Common myeloid progenitor, CD34-positive (primary cell): ENCODE data around the gene MAPK8.

Source experiments
- CTCF ChIA-PET: fragments of 350-600 bp; sonication (Branson Sonifier 250); formaldehyde crosslinking; loops from one replicate; lab custom pipeline; 2021; ENCODE audit warnings: antibody characterized with exemption; lab: Charles Lee
- POLR2A ChIA-PET: fragments of 350-600 bp; sonication (Branson Sonifier 250); formaldehyde crosslinking; loops from one replicate; lab custom pipeline; 2021; ENCODE audit warnings: antibody characterized with exemption; lab: Charles Lee
- DNase-seq, 3 donors: peaks; one replicate each; pipeline versions ENCODE4 v3.0.0 to v3.0.0-alpha.2; 2013
- H3K27ac ChIP-seq, 2 experiments: 1 replicate in 1 of 2; 2 replicates in 1 of 2; pipeline ENCODE4 v1.7.0; 2013; ENCODE audit warnings: inconsistent platforms in 2 of 2, low read length in 2 of 2, mild to moderate bottlenecking in 2 of 2, low read depth in 1 of 2, moderate library complexity in 1 of 2; ENCODE audit not compliant: severe bottlenecking in 2 of 2, insufficient read depth in 1 of 2, poor library complexity in 1 of 2
- H3K27me3 ChIP-seq, 5 experiments: replicated peaks in 2 of 5; 1 replicate in 3 of 5; 2 replicates in 2 of 5; pipeline versions ENCODE4 v1.6.1 to v1.7.0; 2013; ENCODE audit warnings: low read length in 4 of 5, mild to moderate bottlenecking in 2 of 5, moderate library complexity in 2 of 5, inconsistent platforms in 1 of 5; ENCODE audit not compliant: insufficient read depth in 5 of 5, control insufficient read depth in 4 of 5
- H3K36me3 ChIP-seq, 4 experiments: 1 replicate in 2 of 4; 2 replicates in 2 of 4; pipeline versions ENCODE4 v1.6.1 to v1.7.0; 2013; ENCODE audit warnings: low read length in 3 of 4, control low read depth in 1 of 4, mild to moderate bottlenecking in 1 of 4; ENCODE audit not compliant: control insufficient read depth in 4 of 4, insufficient read depth in 4 of 4
- H3K4me1 ChIP-seq, 4 experiments: 1 replicate in 3 of 4; 2 replicates in 1 of 4; pipeline versions ENCODE4 v1.6.1 to v1.7.1; 2013; ENCODE audit warnings: low read length in 3 of 4, mild to moderate bottlenecking in 3 of 4, control low read depth in 1 of 4, inconsistent platforms in 1 of 4, moderate library complexity in 1 of 4; ENCODE audit not compliant: control insufficient read depth in 4 of 4, insufficient read depth in 4 of 4; ENCODE audit errors: control extremely low read depth in 1 of 4
- H3K4me3 ChIP-seq, 7 experiments: 1 replicate in 4 of 7; 2 replicates in 3 of 7; pipeline versions ENCODE4 v1.5.1 to v1.7.0; 2013; ENCODE audit warnings: mild to moderate bottlenecking in 7 of 7, low read length in 6 of 7, moderate library complexity in 6 of 7, inconsistent platforms in 2 of 7, low read depth in 2 of 7, control low read depth in 1 of 7; ENCODE audit not compliant: insufficient read depth in 4 of 7, control insufficient read depth in 1 of 7; ENCODE audit errors: extremely low read depth in 1 of 7
- H3K9me3 ChIP-seq, 5 experiments: 1 replicate in 4 of 5; 2 replicates in 1 of 5; pipeline versions ENCODE4 v1.6.1 to v1.7.1; 2013; ENCODE audit warnings: low read length in 4 of 5, mild to moderate bottlenecking in 2 of 5, inconsistent platforms in 1 of 5, low read depth in 1 of 5, moderate library complexity in 1 of 5; ENCODE audit not compliant: control insufficient read depth in 4 of 5, insufficient read depth in 2 of 5; ENCODE audit errors: control extremely low read depth in 1 of 5
- WGBS: methylation state at CpG from one replicate; pipeline ENCODE4 v1.1.5; 2013; ENCODE audit not compliant: insufficient coverage; 5-methylcytosine and 5-hydroxymethylcytosine counted together

Gene MAPK8

DNA sequence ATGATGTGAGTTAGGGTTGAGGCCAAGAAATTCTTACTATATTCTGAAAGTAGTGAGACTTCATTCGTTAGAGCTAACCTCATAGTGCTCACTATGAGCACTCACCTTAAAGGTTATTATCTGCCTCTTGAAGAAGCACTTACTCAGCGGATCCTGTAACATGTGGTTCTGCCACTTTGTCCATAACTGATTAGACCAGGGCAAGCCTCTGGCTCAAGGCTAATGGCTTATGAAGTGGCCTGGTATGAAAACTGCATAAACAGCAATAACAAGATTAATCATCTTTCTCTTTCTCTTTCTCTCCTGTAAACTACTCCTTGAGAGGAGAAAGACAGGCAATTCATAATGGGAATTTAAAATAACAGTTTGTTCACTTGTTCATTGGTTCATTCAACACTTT is 82.8 kb downstream of the MAPK8 start:
- no peak for DNase-seq
- POLR2A ChIA-PET: no interaction called here
- CTCF ChIA-PET: interaction anchor here (0.9 to 2.0 kb wide), 3 partner anchors 15 to 26 kb away, joined by 4 to 7 read pairs (median 4); no protein-coding TSS in a partner anchor

GRCh38 chr10:48389846-48390557 is 83.5 kb downstream of the MAPK8 start:
- H3K4me3 ChIP-seq: no peak overlapping the region
- peaks cover 0 to 18% (median 13%) of the 10 kb centered on the region in 4 experiments for H3K4me1 ChIP-seq
- DNase-seq: no peak
- H3K36me3 ChIP-seq: no peaks in the 10 kb centered on the region
- CTCF ChIA-PET: interaction anchor here (0.9 to 2.0 kb wide), 5 partner anchors 8 to 42 kb away, joined by 3 to 7 read pairs (median 4); no protein-coding TSS in a partner anchor
- H3K27ac ChIP-seq: no peak overlapping the region
- no peaks in the 10 kb centered on the region for H3K9me3 ChIP-seq
- POLR2A ChIA-PET: no interaction called here
- no peaks in the 10 kb centered on the region for H3K27me3 ChIP-seq
- 94% methylated on average over 2 of the region's 2 CpGs for WGBS

More for the DNA sequence above, 82.8 kb downstream of the MAPK8 start:
- Histone ChIP-seq H3K27me3 (no peaks in the 10 kb centered on the region), H3K4me1 (peaks cover 0 to 18% (median 13%) of the 10 kb centered on the region in 4 experiments), H3K36me3 (no peaks in the 10 kb centered on the region), H3K4me3 (no peak overlapping the region), H3K9me3 (no peaks in the 10 kb centered on the region), H3K27ac (no peak overlapping the region)
- WGBS: 100% methylated on average over 2 of the region's 2 CpGs

- CTCF ChIA-PET: interaction anchor here (0.8 to 2.0 kb wide), 5 partner anchors 9 to 42 kb away, joined by 3 to 7 read pairs (median 4); no protein-coding TSS in a partner anchor
These were observed 84.0 kb downstream of the MAPK8 start for GRCh38 chr10:48390558-48390871.

DNA sequence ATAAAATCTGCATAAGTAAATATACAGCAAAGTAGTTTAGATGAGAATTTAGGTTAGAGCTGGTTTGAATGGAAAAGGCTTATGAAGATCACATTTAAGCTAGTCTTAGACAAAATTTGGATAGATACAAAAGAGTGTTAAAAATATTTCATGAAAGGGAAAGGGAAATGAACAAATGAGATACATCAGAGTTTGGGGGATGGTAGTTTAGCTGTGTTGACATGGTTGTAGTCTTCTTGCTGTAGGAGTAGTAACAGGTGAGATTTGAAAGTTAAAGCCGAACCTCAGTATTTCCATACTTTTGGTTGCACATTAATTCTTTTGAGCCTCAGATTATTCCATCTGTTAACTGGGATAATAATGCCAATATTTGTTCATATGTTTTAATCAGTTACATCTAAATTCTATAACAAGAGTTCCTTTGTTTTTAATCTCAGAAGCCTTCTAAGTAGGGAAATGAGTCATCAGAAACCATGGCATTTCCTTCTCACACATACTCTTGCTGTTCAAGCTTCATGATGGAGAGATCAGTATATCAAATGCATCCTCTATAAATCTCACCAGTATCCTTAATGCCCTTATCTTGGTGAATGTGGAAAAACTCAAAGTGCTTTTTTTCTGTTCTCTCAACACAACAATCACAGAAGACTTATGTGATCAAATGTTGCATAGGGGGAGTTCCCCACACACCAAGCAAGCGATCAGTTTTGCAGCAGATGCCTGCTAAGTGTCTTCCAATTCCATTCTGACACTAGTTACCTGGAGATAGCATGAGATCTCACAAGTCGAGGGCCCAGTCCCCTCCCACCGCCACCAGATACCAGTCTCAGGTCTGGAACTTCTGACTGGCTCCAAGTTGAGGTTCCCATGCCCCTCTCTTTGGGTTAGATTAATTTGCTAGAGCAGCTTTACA is 84.7 kb downstream of the MAPK8 start:
- Histone ChIP-seq H3K4me3 (no peak overlapping the region), H3K36me3 (no peaks in the 10 kb centered on the region), H3K9me3 (no peaks in the 10 kb centered on the region), H3K27ac (no peak overlapping the region), H3K4me1 (peaks cover 0 to 18% (median 13%) of the 10 kb centered on the region in 4 experiments), H3K27me3 (no peaks in the 10 kb centered on the region)
- peak; percentile 46 to 85 (median 71) for DNase-seq
- ChIA-PET CTCF (interaction anchor here (0.8 to 2.0 kb wide), 8 partner anchors 9 to 41 kb away, joined by 3 to 7 read pairs (median 3); no protein-coding TSS in a partner anchor), POLR2A (no interaction called here)
- WGBS: 100% methylated on average over 1 of the region's 4 CpGs

More at GRCh38 chr10:48390558-48390871, 84.0 kb downstream of the MAPK8 start:
- DNase-seq: no peak
- H3K4me1 ChIP-seq: peaks cover 0 to 18% (median 13%) of the 10 kb centered on the region in 4 experiments
- no CpG with 5 or more reads among the region's 5 CpGs for WGBS
- H3K9me3 ChIP-seq: no peaks in the 10 kb centered on the region
- H3K27me3 ChIP-seq: no peaks in the 10 kb centered on the region
- no peak overlapping the region for H3K4me3 ChIP-seq
- H3K27ac ChIP-seq: no peak overlapping the region
- POLR2A ChIA-PET: no interaction called here
- H3K36me3 ChIP-seq: no peaks in the 10 kb centered on the region

- POLR2A ChIA-PET: no interaction called here
These were observed 85.5 kb downstream of the MAPK8 start for GRCh38 chr10:48391994-48392393.

GRCh38 chr10:48398261-48398660 is 91.8 kb downstream of the MAPK8 start:
- no peak for DNase-seq
- peaks cover 0 to 2% (median 0%) of the 10 kb centered on the region in 4 experiments for H3K36me3 ChIP-seq
- no peaks in the 10 kb centered on the region for H3K27me3 ChIP-seq
- H3K4me3 ChIP-seq: no peak overlapping the region
- ChIA-PET CTCF (interaction anchor here (1.7 kb wide), 1 partner anchor 26 kb away, joined by 4 read pairs; no protein-coding TSS in a partner anchor), POLR2A (no interaction called here)
- no peak overlapping the region for H3K27ac ChIP-seq
- no peaks in the 10 kb centered on the region for H3K4me1 ChIP-seq
- no CpG with 5 or more reads among the region's 4 CpGs for whole genome bisulfite sequencing
- H3K9me3 ChIP-seq: no peaks in the 10 kb centered on the region

More at GRCh38 chr10:48391994-48392393, 85.5 kb downstream of the MAPK8 start:
- Histone ChIP-seq H3K4me3 (no peak overlapping the region), H3K27me3 (no peaks in the 10 kb centered on the region), H3K27ac (no peak overlapping the region), H3K9me3 (no peaks in the 10 kb centered on the region), H3K36me3 (no peaks in the 10 kb centered on the region), H3K4me1 (peaks cover 0 to 18% (median 13%) of the 10 kb centered on the region in 4 experiments)
- no CpG with 5 or more reads among the region's 3 CpGs for WGBS
- DNase-seq: no peak
- CTCF ChIA-PET: interaction anchor here (0.9 to 1.4 kb wide), 5 partner anchors 8 to 217 kb away, joined by 3 to 4 read pairs (median 3); no protein-coding TSS in a partner anchor
